Measurements from ENCODE around the gene MCM5. TPM values are rescaled to one million over a fixed set of nuclear protein-coding genes. Genes with fewer than 3 reads are reported as not detected.

MCM5 gene
- total RNA-seq, 1 donor from 2014 or later = 8.3 TPM

- Histone ChIP-seq H3K36me3 (no peaks in the 10 kb centered on the region), H3K4me1 (peaks cover 30% of the 10 kb centered on the region)
- DNase-seq = no peak
These were observed 19.9 kb upstream of the MCM5 start for GRCh38 chr22:35380013-35380412.

GRCh38 chr22:35380537-35381423, 19.2 kb upstream of the MCM5 start, which contains the start of gene HMOX1:
Gene HMOX1, plus strand, starts transcription at chr22:35381096. Its CDS starts 78 bp downstream, at chr22:35381174.
- peaks cover 30% of the 10 kb centered on the region for H3K4me1 ChIP-seq
- intact Hi-C loops (cut with micrococcal nuclease) = no loop called here

More at GRCh38 chr22:35380013-35380412, 19.9 kb upstream of the MCM5 start:
- Histone ChIP-seq H3K27ac (replicated peaks) (peak overlapping the region; percentile 70), H3K4me3 (no peak overlapping the region), H3K9me3 (replicated peaks) (no peaks in the 10 kb centered on the region), H3K27me3 (ENCODE audit: low read depth) (no peaks in the 10 kb centered on the region)
- TF ChIP-seq CTCF (IDR thresholded peaks at IDR 0.05; ENCODE audit: borderline replicate concordance) = no peak
- intact Hi-C loops (cut with micrococcal nuclease) = no loop called here

GRCh38 chr22:35381424-35382009, 18.4 kb upstream of the MCM5 start:
- no peak for TF ChIP-seq CTCF (IDR thresholded peaks at IDR 0.05; ENCODE audit: borderline replicate concordance)
- Histone ChIP-seq H3K4me3 (peak overlapping the region; percentile 66), H3K27me3 (ENCODE audit: low read depth) (no peaks in the 10 kb centered on the region), H3K27ac (replicated peaks) (peak overlapping the region; percentile 70), H3K9me3 (replicated peaks) (no peaks in the 10 kb centered on the region), H3K36me3 (no peaks in the 10 kb centered on the region), H3K4me1 (peaks cover 24% of the 10 kb centered on the region)
- DNase-seq = no peak
- intact Hi-C loops (cut with micrococcal nuclease) = no loop called here

More at GRCh38 chr22:35380537-35381423, 19.2 kb upstream of the MCM5 start, which contains the start of gene HMOX1:
- H3K9me3 ChIP-seq (replicated peaks) = no peaks in the 10 kb centered on the region
- H3K27ac ChIP-seq (replicated peaks) = peak within 1 kb of the TSS; percentile 70
- peak; percentile 23 for TF ChIP-seq CTCF (IDR thresholded peaks at IDR 0.05; ENCODE audit: borderline replicate concordance)
- DNase-seq = peak; percentile 92
- peak within 1 kb of the TSS; percentile 66 for H3K4me3 ChIP-seq
- no peaks in the 10 kb centered on the region for H3K27me3 ChIP-seq (ENCODE audit: low read depth)
- H3K36me3 ChIP-seq = no peaks in the 10 kb centered on the region

GRCh38 chr22:35383679-35384071, 16.3 kb upstream of the MCM5 start:
- H3K4me1 ChIP-seq = peaks cover 15% of the 10 kb centered on the region
- no peaks in the 10 kb centered on the region for H3K27me3 ChIP-seq (ENCODE audit: low read depth)
- TF ChIP-seq CTCF (IDR thresholded peaks at IDR 0.05; ENCODE audit: borderline replicate concordance) = no peak
- H3K27ac ChIP-seq (replicated peaks) = no peak overlapping the region
- peaks cover 14% of the 10 kb centered on the region for H3K36me3 ChIP-seq
- no peak for DNase-seq
- intact Hi-C loops (cut with micrococcal nuclease) = no loop called here
- no peaks in the 10 kb centered on the region for H3K9me3 ChIP-seq (replicated peaks)
- H3K4me3 ChIP-seq = no peak overlapping the region

- Histone ChIP-seq H3K4me3 (no peak overlapping the region), H3K9me3 (replicated peaks) (no peaks in the 10 kb centered on the region), H3K27ac (replicated peaks) (no peak overlapping the region), H3K4me1 (peaks cover 15% of the 10 kb centered on the region), H3K36me3 (peaks cover 14% of the 10 kb centered on the region), H3K27me3 (ENCODE audit: low read depth) (no peaks in the 10 kb centered on the region)
- DNase-seq = no peak
- intact Hi-C loops (cut with micrococcal nuclease) = no loop called here
- TF ChIP-seq CTCF (IDR thresholded peaks at IDR 0.05; ENCODE audit: borderline replicate concordance) = no peak
These were observed 15.4 kb upstream of the MCM5 start for GRCh38 chr22:35384527-35384926.

Measured in left ventricle myocardium inferior (tissue), 1 donor.